AML-193 (cell line): ENCODE measurements around the gene PTGDR2.
"Not testable (repeated sequence)": the region's sequence is repeated elsewhere in the genome, so short reads cannot be mapped to it uniquely, and the experiment has no call there.

Experiments used
- DNase-seq, 2 experiments: peaks; one replicate each; lab custom pipeline; 2025; lab: John Stamatoyannopoulos, UW

The PTGDR2 gene

GRCh38 chr11:60841797-60842667 is 13.7 kb downstream of the PTGDR2 start, which contains the start of gene CCDC86:
CCDC86 (plus strand) TSS chr11:60842113; CDS start chr11:60842125, 12 bp downstream.
- peak; percentile 75 to 82 for DNase-seq

GRCh38 chr11:60840470-60841430 is 15.0 kb downstream of the PTGDR2 start:
- no peak for DNase-seq

- no peak for DNase-seq
These were observed 17.6 kb downstream of the PTGDR2 start for GRCh38 chr11:60838132-60838531.

GRCh38 chr11:60836866-60837515 is 18.8 kb downstream of the PTGDR2 start:
- DNase-seq, result no peak

GRCh38 chr11:60835534-60835846 is 20.3 kb downstream of the PTGDR2 start:
- DNase-seq, result no peak

GRCh38 chr11:60834742-60835533 is 20.8 kb downstream of the PTGDR2 start:
- no peak for DNase-seq

- DNase-seq, result no peak
These were observed 24.2 kb downstream of the PTGDR2 start for GRCh38 chr11:60831501-60832079.

- DNase-seq, result peak; percentile 56 to 64
These were observed 24.6 kb downstream of the PTGDR2 start for GRCh38 chr11:60831143-60831500.

GRCh38 chr11:60830478-60831142 is 25.1 kb downstream of the PTGDR2 start:
- peak; percentile 43 to 56 for DNase-seq

GRCh38 chr11:60825790-60826189 is 30.0 kb downstream of the PTGDR2 start:
- no peak for DNase-seq

- no peak for DNase-seq
These were observed 30.6 kb downstream of the PTGDR2 start for GRCh38 chr11:60825118-60825517.

- DNase-seq, result not testable (repeated sequence)
These were observed 31.9 kb downstream of the PTGDR2 start for GRCh38 chr11:60823745-60824306.

GRCh38 chr11:60821827-60822599 is 33.7 kb downstream of the PTGDR2 start:
- no peak for DNase-seq

- DNase-seq, result no peak
These were observed 37.7 kb downstream of the PTGDR2 start for GRCh38 chr11:60818057-60818456.

GRCh38 chr11:60816590-60817157 is 39.1 kb downstream of the PTGDR2 start:
- no peak for DNase-seq

- DNase-seq, result no peak
These were observed 41.6 kb downstream of the PTGDR2 start for GRCh38 chr11:60814112-60814511.

GRCh38 chr11:60813324-60813723 is 42.4 kb downstream of the PTGDR2 start:
- DNase-seq, result no peak

GRCh38 chr11:60810569-60810968 is 45.2 kb downstream of the PTGDR2 start:
- DNase-seq, result no peak

- DNase-seq, result no peak
These were observed 45.6 kb downstream of the PTGDR2 start for GRCh38 chr11:60810151-60810550.
